ENCODE data around the gene SH3YL1.

GRCh38 chr2:210660-211059, 53.2 kb downstream of the SH3YL1 start:
- TF ChIP-seq POLR2A (IDR thresholded peaks at IDR 0.05) = no peak
- no peak for TF ChIP-seq CTCF (IDR thresholded peaks at IDR 0.05)
- TF ChIP-seq POLR2AphosphoS5 (IDR thresholded peaks at IDR 0.05) = no peak

All from breast epithelium (tissue), 3 donors.